HG03066 (cell line): Measurements from ENCODE around the gene HSPA12A.

Source experiments
- ATAC-seq: cut with Tn5 transposase; IDR thresholded peaks from one replicate; pipeline ENCODE4 v1.9.1; 2021; ENCODE audit warnings: low read depth; ENCODE audit not compliant: unreplicated experiment

Gene HSPA12A

GRCh38 chr10:116694927-116695268 is 47.5 kb downstream of the HSPA12A start:
- no peak for ATAC-seq

DNA sequence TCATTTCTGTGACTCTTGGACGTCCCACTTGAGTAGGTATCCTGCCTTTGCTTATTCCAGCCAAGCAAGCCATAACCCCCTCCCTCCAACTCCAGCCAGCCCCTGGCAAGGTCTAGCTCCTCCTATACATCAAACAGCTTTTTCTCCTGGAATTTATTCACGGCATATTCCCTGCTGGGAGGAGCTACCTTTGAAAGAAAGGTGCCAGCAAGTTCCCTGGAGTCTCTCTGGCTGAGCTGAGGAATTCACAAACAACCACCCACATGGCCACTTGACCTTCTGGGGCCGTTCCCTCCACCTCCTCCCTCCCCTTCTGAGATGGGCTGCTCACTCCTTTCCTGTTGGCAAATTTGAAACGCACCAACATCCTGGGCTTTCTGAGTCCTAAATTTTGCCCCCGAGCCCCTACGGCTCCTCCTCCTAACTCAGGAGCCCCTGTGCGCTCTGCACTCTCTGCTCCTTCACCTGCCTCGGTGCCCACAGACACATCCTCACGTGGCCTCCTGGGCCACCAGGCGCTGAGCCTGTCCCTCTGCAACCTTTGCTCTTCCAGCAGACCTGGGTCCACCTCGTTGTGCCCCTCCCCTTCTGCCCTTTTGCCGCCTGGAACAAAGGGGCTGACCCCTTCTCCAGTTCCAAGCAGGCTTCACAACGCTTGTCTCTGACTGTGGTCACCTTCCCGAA is 48.0 kb downstream of the HSPA12A start:
- no peak for ATAC-seq

GRCh38 chr10:116692225-116692624 is 50.1 kb downstream of the HSPA12A start:
- no peak for ATAC-seq

GRCh38 chr10:116691635-116692034 is 50.7 kb downstream of the HSPA12A start:
- ATAC-seq = no peak

- ATAC-seq = no peak
Measured at GRCh38 chr10:116690356-116691322, 51.7 kb downstream of the HSPA12A start.

DNA sequence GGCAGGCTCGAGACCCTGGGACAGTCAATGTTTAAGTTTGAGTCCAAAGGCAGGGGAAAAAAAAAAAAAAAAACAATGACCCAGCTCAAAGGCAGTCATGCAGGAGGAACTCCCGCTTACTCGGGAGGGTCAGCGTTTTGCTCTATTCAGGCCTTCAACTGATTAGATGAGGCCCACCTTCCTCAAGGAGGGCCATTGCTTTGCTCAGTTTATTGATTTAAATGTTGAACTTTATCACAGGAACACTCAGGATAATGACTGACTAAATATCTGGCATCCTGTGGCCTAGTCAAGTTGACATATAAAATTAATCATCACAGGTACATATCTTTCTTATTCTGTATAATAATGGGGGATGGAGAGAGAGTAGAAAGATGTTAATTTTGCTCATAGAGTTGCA is 52.6 kb downstream of the HSPA12A start:
- ATAC-seq = no peak

DNA sequence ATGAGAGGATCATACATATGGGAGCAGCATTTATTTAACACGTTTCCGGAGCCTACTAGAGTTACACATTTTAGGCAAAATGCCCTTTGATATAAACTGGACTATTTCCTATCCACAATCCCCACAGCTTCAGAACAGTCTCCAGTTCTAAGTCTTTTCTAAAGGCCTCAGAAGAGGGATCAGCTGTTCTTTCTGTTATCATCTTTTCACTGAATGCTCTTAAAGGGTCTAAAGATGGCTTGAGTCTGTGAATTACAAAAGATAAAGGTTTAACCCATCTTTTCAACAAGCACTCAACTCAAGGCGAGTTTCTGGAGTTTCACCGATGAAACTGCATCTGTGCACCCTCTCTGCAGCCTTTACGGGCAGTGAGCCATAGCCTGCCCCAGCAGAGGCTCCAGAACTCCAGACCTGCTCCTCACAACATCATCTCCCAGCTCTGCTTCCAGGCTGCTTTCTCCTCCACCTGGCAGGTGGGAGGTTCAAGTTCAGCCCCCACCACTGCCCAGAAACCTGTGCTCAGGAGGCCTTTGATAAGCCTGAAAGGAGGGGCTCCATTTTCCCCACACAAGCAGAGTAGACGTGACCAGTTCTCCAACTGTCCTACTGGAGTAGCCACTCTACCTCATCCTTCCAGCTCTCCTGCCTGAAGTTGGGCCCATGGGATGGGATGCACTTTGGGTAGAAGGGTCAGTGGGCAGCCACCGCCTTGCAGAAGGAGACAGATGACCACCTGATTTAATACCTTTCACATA is 53.4 kb downstream of the HSPA12A start:
- ATAC-seq = no peak

- ATAC-seq = no peak
Measured at GRCh38 chr10:116688241-116688711, 54.1 kb downstream of the HSPA12A start.

GRCh38 chr10:116687633-116688032 is 54.7 kb downstream of the HSPA12A start:
- no peak for ATAC-seq

- ATAC-seq = no peak
Measured at GRCh38 chr10:116686632-116687031, 55.7 kb downstream of the HSPA12A start.

- no peak for ATAC-seq
Measured at GRCh38 chr10:116685807-116686206, 56.6 kb downstream of the HSPA12A start.

GRCh38 chr10:116684781-116685180 is 57.6 kb downstream of the HSPA12A start:
- no peak for ATAC-seq

- ATAC-seq = no peak
Measured at GRCh38 chr10:116683821-116684220, 58.5 kb downstream of the HSPA12A start.

DNA sequence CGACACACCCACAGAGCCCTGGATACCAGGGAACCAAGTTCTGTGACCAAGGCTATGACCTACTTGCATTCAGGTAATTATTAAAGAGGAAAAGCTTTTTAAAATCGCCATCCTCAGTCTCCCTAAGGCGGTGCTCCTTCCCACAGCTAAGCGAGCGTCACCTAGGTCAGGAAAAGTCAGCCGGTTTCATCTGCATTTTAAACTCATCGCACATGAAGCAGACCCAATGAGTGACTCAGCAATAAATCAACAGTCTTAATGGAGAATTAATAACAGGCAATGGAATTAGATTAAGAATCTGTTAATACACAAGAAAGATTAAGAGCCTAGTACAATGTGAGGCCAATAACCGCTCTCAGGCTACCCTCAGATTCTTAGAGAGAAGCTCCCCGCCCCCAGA is 59.2 kb downstream of the HSPA12A start:
- no peak for ATAC-seq

GRCh38 chr10:116679351-116679750 is 63.0 kb downstream of the HSPA12A start:
- no peak for ATAC-seq

- ATAC-seq = no peak
Measured at GRCh38 chr10:116676633-116677032, 65.7 kb downstream of the HSPA12A start.

- no peak for ATAC-seq
Measured at GRCh38 chr10:116676118-116676517, 66.2 kb downstream of the HSPA12A start.

DNA sequence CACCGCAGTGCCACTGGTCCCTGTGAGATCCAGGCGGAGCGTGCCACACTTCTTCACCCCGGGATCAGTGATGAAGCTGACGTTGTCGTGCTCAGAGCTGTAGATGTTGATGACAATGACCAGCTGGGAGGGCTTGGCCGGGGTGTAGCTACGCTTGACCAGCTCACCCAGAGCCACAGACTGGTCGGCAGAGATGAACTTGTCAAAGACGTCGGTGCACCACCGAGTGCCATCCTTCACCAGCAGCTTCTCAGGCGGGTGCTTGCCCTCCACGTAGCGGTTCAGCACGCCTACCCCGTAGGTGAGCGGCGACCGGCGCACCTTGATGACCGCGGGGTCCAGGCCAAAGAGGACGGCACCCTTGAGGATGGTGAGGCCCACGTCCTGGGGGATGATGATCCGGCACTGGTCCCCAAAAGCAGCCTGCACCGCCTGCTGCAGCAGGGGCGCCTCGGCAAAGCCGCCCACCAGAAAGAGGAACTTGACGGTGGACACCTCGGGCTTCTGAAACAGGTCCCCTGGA is 67.4 kb downstream of the HSPA12A start:
- ATAC-seq = no peak

GRCh38 chr10:116673866-116674265 is 68.5 kb downstream of the HSPA12A start:
- ATAC-seq = no peak

DNA sequence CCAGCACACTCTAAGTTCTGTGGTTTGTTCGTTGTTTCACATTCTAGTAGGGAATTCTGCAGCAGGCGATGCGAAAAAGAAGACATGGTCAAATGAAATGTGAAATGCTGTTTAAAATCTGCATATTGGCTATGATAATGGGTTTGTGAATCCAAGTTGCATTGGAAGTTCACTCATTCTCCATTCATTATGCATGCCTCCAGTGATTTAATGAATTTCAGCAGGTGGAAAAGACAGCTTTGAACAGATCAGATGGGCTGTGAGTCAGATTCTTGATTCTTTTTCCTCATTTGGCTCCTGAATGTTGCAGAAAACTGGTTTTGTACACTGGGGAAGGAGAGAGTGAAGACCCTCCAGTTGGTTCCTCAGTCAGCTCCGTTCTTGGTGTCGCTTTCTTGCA is 69.5 kb downstream of the HSPA12A start:
- ATAC-seq = no peak
